ENCODE results near the gene ZFP2.
"Not testable (repeated sequence)": the region's sequence is repeated elsewhere in the genome, so short reads cannot be mapped to it uniquely, and the experiment has no call there.

The ZFP2 gene

GRCh38 chr5:178895615-178896571 is at the start of gene ZFP2:
Gene ZFP2 (plus strand): TSS chr5:178895913. CDS start chr5:178931314, 35,401 bp downstream.
- no peak for DNase-seq (ENCODE audit: low read depth in 2 of 2)

- DNase-seq (ENCODE audit: low read depth in 2 of 2): no peak
Observed at GRCh38 chr5:178849316-178849715, 46.4 kb upstream of the ZFP2 start.

DNA sequence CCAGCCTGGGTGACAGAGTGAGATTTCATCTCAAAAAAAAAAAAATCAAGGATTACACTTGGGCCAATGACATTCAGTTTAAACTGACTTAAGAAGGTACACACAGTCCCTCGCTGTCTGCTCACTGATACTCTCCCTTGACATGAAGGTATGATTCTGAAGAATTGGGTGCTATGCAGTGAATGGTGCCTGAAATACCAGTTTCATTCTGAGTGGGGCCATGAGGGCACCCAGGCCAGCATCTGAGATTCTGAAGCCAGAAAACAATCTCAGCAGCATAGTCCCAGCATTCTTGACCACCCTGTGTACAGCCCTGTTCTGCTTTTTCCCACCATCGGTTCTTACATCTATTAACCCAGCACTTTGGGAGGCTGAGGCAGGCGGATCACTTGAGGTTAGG is 43.8 kb upstream of the ZFP2 start:
- DNase-seq (ENCODE audit: low read depth in 2 of 2): no peak

DNA sequence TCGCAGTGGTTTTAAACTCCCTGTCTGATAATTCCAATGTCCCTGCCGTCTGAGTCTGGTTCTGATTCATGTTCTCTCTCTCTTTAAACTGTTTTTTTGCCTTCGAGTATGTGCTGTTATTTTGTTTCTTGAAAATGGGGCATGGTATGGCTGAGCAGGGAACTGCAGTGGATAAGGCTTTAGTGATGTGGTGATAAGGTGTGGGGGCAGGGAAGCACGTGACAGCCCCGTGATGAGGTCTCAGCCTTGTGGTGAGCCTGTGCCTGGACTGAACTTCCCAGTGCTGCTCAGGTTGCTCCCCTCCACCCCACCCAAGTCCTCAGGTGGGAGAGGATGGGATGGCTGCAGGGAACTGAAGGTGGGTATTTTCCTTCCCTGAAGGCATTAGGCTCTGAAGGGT is 41.4 kb upstream of the ZFP2 start:
- no peak for DNase-seq (ENCODE audit: low read depth in 2 of 2)

DNA sequence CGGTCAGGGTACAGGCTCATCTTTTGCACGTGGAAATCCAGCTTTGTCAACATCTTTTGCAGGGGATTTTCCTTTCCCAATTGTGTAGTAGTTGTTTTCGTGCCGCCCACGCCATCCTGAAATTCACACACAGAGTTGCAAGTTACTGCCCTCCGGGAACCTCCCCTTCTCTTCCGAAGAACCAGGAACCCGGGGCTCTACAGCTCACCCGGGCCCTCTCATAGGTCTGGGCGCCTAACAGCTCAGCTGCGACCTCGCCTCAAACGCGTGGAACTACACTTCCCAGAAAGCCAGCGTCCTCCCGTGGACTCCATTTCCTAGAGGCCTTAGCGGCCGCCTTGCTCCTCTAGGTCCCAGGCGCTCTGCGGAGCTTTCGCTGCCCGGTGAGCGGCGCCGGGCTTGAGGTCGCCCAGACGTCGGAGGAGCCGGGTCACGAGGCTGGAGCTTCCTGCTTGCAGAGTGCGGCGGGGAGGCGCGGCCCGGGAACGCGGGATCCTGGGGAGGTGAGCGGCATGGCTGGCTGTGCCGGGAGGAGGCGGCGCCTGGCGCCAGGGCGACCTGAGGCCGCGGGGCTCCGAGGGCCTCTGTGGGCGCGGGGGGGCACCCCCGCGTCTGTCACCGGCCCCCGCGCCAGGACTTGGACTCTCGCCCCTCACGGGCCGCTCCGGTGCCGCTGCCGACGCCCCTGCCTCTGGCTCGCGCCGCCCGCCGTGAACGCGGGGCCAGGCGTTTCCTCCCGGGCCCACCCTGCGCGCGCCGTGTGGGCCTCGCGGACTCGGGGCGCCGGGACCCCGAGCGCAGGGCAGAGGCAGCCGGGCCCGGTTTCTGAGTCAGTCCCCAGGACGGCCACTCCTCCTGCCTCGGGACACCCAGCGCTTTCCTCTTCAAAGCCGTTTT is 35.8 kb upstream of the ZFP2 start, which contains the start of gene ZNF354B:
Gene ZNF354B, plus strand, starts transcription at position 329 of the 897 bp plus-strand sequence. CDS start 1,095 bp downstream, outside the sequence.
- DNase-seq (ENCODE audit: low read depth in 2 of 2): peak; percentile 61 to 69

DNA sequence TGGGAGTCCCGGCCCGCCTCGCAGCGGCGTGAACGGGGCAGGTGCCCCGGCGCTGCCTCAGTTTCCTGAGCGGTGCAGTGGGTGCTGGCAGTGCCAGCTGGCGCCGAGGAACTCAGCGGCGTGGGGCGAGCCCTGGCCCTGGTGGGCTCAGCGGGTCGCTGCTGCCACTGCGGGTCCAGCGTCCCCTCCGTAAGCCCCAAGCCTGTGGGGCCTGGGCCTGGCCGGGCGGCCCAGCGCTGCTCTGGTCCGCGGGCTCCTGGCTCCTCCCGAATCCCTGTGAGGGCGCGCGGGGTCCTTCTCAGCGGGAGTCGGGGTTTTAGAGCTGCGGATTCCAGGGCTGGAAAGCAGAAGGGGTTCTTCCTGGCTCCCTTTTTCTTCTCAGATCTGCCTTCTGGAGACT is 35.1 kb upstream of the ZFP2 start:
- not testable (repeated sequence) for DNase-seq (ENCODE audit: low read depth in 2 of 2)

DNA sequence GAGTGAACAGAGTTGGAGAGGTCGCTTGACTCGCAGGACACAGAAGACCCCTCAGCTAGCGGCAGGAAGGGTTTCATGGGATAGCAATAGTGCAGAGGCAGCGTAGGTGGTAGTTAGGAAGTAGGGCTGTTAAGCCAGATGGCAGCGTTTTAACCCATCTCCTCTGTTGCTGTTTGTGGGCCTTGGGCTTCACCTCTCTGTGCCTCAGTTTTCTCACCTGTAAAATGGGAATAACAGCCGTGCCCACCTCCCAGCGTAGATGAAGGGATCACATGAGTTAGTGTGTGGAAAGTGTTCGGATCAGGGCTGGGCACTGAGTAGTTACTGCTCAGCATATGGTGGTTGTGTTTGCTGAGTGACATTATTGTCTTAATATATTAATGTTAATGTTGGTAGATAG is 34.1 kb upstream of the ZFP2 start:
- DNase-seq (ENCODE audit: low read depth in 2 of 2): no peak

- no peak for DNase-seq (ENCODE audit: low read depth in 2 of 2)
Observed at GRCh38 chr5:178866946-178867345, 28.8 kb upstream of the ZFP2 start.

- no peak for DNase-seq (ENCODE audit: low read depth in 2 of 2)
Observed at GRCh38 chr5:178869577-178869976, 26.1 kb upstream of the ZFP2 start.

GRCh38 chr5:178870411-178870810 is 25.3 kb upstream of the ZFP2 start:
- no peak for DNase-seq (ENCODE audit: low read depth in 2 of 2)

DNA sequence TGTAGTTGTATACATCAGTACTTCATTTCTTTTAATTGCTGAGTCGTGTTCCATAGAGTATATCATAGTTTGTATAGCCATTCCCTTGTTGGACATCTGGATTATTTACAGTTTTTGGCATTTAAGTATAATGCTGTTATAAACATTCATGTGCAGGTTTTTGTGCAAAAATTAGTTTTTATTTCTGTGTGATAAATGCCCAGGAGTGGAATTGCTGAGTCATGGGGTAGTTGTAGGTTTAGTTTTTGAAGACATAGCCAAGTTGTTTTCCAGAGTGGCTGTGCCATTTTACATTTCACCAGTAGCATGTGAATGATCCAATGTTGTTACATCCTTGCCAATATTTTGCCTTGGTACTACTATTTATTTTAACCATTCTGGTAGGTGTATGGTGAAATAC is 23.4 kb upstream of the ZFP2 start:
- no peak for DNase-seq (ENCODE audit: low read depth in 2 of 2)

- DNase-seq (ENCODE audit: low read depth in 2 of 2): not testable (repeated sequence)
Observed at GRCh38 chr5:178883115-178883694, 12.5 kb upstream of the ZFP2 start.

DNA sequence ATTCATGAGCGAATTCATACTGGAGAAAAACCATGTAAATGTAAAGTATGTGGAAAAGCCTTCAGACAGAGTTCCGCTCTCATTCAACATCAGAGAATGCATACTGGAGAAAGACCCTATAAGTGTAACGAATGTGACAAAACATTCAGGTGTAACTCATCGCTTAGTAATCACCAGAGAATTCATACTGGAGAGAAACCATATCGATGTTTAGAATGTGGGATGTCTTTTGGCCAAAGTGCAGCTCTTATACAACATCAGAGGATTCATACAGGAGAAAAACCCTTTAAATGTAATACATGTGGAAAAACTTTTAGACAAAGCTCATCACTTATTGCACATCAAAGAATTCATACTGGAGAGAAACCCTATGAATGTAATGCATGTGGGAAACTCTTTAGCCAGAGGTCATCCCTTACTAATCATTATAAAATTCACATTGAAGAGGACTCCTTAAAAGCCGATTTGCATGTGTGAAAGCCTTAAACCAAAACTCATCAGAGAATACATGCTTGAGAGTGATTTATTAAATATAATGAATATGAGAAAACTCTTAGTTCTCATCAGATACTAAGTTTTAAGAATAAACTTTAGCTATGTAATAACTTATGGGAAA is 11.8 kb upstream of the ZFP2 start:
- no peak for DNase-seq (ENCODE audit: low read depth in 2 of 2)

GRCh38 chr5:178899289-178899688 is 3.6 kb downstream of the ZFP2 start:
- DNase-seq (ENCODE audit: low read depth in 2 of 2): no peak

GRCh38 chr5:178902849-178903248 is 7.1 kb downstream of the ZFP2 start:
- no peak for DNase-seq (ENCODE audit: low read depth in 2 of 2)

GRCh38 chr5:178931846-178932760 is 36.4 kb downstream of the ZFP2 start:
- no peak for DNase-seq (ENCODE audit: low read depth in 2 of 2)

- DNase-seq (ENCODE audit: low read depth in 2 of 2): no peak
Observed at GRCh38 chr5:178940569-178941360, 45.1 kb downstream of the ZFP2 start, which contains the start of gene ZNF454. Gene ZNF454 (plus strand): TSS chr5:178941198. CDS start chr5:178942792, 1,594 bp downstream.

DNA sequence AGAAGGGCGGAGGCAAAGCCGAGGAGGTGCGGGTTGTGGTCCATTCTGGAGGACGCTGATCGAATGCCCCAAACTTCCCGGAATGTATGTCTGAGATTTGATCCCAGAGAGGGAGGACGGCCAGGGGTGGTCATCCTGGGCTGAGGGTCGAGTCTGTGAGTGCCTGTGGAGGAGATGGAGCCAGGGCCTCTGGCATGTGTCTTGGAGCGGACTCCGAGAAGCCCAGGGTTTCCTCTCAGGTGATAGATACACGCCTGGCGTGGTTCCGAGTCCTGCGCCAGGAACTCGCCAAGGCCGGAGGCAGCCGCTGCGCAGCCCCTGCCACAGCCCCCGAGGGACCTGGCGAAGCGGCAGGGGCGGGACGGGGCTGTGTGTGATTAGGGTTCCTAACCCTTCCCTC is 45.6 kb downstream of the ZFP2 start:
- DNase-seq (ENCODE audit: low read depth in 2 of 2): no peak

DNA sequence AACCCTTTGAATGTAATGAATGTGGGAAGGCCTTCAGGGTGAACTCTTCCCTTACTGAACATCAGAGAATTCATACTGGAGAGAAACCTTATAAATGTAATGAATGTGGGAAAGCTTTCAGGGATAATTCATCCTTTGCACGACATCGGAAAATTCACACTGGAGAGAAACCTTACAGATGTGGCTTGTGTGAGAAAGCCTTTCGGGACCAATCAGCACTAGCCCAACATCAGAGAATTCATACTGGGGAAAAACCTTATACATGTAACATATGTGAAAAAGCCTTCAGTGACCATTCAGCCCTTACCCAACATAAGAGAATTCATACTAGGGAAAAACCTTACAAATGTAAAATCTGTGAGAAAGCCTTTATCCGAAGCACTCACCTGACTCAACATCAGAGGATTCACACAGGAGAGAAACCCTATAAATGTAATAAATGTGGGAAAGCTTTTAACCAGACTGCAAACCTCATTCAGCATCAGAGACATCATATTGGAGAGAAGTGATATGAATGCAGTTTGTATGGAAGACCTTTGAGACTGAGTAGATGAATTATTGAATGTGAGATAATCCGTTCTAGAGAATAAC is 69.8 kb downstream of the ZFP2 start:
- no peak for DNase-seq (ENCODE audit: low read depth in 2 of 2)
